ENCODE data around the gene FNBP1.

FNBP1 gene

DNA sequence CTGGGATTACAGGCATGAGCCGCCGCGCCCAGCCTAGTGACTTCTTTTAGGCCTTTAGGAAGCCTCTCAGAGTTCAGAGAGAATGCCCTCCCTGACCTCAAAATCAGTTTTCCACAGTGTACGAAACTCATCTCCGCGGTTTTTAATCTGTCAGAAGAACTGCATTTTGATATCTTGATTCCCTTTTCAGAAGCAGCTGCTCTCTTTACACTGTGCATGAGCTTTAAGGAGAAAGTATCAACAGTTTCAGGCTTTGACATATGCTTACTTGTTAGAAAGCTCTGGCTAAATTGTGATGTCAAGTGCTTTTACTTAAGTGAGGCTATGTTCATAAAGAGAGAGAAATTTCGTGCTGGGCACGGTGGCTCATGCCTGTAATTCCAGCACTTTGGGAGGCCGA lies 133.1 kb downstream of the FNBP1 start:
- no peak for TF ChIP-seq SPI1 (IDR thresholded peaks at IDR 0.05; ENCODE audit: borderline replicate concordance, low read depth)
- TF ChIP-seq, protein P1, sequence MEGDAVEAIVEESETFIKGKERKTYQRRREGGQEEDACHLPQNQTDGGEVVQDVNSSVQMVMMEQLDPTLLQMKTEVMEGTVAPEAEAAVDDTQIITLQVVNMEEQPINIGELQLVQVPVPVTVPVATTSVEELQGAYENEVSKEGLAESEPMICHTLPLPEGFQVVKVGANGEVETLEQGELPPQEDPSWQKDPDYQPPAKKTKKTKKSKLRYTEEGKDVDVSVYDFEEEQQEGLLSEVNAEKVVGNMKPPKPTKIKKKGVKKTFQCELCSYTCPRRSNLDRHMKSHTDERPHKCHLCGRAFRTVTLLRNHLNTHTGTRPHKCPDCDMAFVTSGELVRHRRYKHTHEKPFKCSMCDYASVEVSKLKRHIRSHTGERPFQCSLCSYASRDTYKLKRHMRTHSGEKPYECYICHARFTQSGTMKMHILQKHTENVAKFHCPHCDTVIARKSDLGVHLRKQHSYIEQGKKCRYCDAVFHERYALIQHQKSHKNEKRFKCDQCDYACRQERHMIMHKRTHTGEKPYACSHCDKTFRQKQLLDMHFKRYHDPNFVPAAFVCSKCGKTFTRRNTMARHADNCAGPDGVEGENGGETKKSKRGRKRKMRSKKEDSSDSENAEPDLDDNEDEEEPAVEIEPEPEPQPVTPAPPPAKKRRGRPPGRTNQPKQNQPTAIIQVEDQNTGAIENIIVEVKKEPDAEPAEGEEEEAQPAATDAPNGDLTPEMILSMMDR (IDR thresholded peaks at IDR 0.05; ENCODE audit: insufficient read depth, low read length), result no peak
- TF ChIP-seq POLR2AphosphoS5 (IDR thresholded peaks at IDR 0.05; ENCODE audit: low read depth), result no peak
- TF ChIP-seq GABPA (IDR thresholded peaks at IDR 0.05; ENCODE audit: low read depth), result no peak
- TF ChIP-seq, protein P2, sequence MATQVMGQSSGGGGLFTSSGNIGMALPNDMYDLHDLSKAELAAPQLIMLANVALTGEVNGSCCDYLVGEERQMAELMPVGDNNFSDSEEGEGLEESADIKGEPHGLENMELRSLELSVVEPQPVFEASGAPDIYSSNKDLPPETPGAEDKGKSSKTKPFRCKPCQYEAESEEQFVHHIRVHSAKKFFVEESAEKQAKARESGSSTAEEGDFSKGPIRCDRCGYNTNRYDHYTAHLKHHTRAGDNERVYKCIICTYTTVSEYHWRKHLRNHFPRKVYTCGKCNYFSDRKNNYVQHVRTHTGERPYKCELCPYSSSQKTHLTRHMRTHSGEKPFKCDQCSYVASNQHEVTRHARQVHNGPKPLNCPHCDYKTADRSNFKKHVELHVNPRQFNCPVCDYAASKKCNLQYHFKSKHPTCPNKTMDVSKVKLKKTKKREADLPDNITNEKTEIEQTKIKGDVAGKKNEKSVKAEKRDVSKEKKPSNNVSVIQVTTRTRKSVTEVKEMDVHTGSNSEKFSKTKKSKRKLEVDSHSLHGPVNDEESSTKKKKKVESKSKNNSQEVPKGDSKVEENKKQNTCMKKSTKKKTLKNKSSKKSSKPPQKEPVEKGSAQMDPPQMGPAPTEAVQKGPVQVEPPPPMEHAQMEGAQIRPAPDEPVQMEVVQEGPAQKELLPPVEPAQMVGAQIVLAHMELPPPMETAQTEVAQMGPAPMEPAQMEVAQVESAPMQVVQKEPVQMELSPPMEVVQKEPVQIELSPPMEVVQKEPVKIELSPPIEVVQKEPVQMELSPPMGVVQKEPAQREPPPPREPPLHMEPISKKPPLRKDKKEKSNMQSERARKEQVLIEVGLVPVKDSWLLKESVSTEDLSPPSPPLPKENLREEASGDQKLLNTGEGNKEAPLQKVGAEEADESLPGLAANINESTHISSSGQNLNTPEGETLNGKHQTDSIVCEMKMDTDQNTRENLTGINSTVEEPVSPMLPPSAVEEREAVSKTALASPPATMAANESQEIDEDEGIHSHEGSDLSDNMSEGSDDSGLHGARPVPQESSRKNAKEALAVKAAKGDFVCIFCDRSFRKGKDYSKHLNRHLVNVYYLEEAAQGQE (IDR thresholded peaks at IDR 0.05; ENCODE audit: insufficient replicate concordance, low read depth), result no peak
- H3K27me3 ChIP-seq (ENCODE audit: insufficient read depth, poor library complexity, severe bottlenecking), result no peaks in the 10 kb centered on the region
- H3K27ac ChIP-seq (replicated peaks), result no peak overlapping the region
- DNase-seq (ENCODE audit: low read depth in 1 of 2, low spot score in 1 of 2), result no peak
- H3K4me3 ChIP-seq (replicated peaks; ENCODE audit: insufficient read depth, low read length), result no peak overlapping the region

DNA sequence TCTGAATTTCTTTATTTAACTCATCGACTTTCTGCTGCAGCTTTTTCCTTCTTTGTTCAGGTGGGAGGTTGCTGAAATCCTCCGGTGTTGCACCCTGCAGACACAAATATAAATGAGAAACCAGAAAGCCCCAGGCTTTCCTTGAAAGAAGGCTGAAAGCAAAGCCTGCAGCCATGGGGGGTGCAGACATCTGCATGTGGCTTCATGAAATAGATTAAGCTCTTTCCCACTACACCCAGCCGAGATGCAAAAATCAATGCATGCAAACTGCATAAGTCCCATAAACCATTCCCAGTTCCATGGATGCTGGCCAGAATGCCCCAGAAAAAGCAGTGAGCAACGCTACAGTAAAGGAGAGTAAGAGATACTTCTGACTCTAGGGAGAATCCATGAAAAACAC lies 134.1 kb downstream of the FNBP1 start:
- no peak for TF ChIP-seq GABPA (IDR thresholded peaks at IDR 0.05; ENCODE audit: low read depth)
- TF ChIP-seq, protein P1 (IDR thresholded peaks at IDR 0.05; ENCODE audit: insufficient read depth, low read length), result no peak
- no peak for TF ChIP-seq POLR2AphosphoS5 (IDR thresholded peaks at IDR 0.05; ENCODE audit: low read depth)
- TF ChIP-seq, protein P2 (IDR thresholded peaks at IDR 0.05; ENCODE audit: insufficient replicate concordance, low read depth), result no peak
- TF ChIP-seq SPI1 (IDR thresholded peaks at IDR 0.05; ENCODE audit: borderline replicate concordance, low read depth), result no peak
- H3K27ac ChIP-seq (replicated peaks), result no peak overlapping the region
- DNase-seq (ENCODE audit: low read depth in 1 of 2, low spot score in 1 of 2), result no peak
- no peak overlapping the region for H3K4me3 ChIP-seq (replicated peaks; ENCODE audit: insufficient read depth, low read length)
- no peaks in the 10 kb centered on the region for H3K27me3 ChIP-seq (ENCODE audit: insufficient read depth, poor library complexity, severe bottlenecking)

DNA sequence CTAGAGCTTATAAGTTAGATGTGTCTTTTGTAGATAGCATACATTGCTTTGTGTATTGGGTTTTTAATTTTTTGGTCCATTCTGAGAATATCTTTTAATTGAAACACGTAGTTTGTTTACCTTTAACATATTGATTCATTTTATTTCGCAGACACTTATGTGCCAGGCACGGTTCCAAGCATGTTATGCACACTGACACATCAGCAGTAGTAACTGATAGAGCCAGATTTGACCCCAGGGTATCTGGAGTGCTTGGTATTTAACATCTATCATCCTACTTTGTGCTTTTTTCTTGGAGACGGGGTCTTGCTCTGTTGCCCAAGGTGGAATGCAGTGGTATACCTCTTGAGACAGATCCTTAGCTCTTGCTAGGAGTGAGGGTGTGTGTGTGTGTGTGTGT lies 135.8 kb downstream of the FNBP1 start:
- DNase-seq (ENCODE audit: low read depth in 1 of 2, low spot score in 1 of 2), result no peak
- TF ChIP-seq GABPA (IDR thresholded peaks at IDR 0.05; ENCODE audit: low read depth) (no peak), POLR2AphosphoS5 (IDR thresholded peaks at IDR 0.05; ENCODE audit: low read depth) (no peak), SPI1 (IDR thresholded peaks at IDR 0.05; ENCODE audit: borderline replicate concordance, low read depth) (no peak)
- TF ChIP-seq, protein P1 (IDR thresholded peaks at IDR 0.05; ENCODE audit: insufficient read depth, low read length), result no peak
- TF ChIP-seq, protein P2 (IDR thresholded peaks at IDR 0.05; ENCODE audit: insufficient replicate concordance, low read depth), result no peak
- Histone ChIP-seq H3K27ac (replicated peaks) (no peak overlapping the region), H3K27me3 (ENCODE audit: insufficient read depth, poor library complexity, severe bottlenecking) (no peaks in the 10 kb centered on the region), H3K4me3 (replicated peaks; ENCODE audit: insufficient read depth, low read length) (no peak overlapping the region)
